ENCODE measurements around the gene SLC6A17.

Gene SLC6A17

DNA sequence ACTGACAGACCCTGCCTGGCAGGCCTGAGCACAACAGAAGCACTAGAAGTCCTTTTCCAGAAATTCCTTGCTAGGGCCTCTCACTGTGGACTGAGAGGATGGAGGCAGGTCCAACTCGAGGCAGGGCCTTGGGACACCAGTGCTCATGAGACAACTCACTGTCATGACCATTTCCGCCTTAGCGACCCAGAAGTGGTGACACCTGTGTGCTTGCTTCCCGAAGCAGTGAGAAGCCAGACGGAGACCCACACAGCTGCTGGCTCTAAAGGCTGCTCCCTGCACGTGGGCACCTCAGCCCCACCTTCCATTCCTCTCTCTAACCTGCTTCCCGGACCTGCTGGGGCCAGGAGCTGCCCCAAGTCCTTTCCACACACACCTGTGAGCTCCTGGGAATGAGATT lies 92.9 kb downstream of the SLC6A17 start:
- no peak for DNase-seq

DNA sequence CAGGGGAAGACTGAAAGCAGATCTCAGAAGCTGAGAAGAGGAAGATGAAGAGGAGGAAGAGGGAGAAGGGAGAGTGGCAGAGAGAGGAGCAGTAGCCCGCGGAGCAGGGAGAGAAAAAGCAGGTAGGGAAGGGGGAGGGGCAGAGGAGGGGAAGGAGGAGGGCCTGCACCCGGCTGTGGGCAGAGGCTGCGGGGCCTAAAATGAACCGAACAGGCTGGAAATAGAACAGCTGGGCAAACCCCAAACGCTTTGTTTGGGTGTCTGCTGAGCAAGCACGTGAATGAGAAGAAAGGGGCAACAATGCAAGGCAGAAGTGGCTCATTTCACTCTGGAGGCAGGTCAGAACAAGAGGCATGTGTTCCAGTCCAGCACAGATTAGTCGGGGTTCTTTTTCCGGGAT lies 93.3 kb downstream of the SLC6A17 start:
- DNase-seq = no peak

GRCh38 chr1:110245876-110246620 lies 95.8 kb downstream of the SLC6A17 start:
- DNase-seq = no peak

DNA sequence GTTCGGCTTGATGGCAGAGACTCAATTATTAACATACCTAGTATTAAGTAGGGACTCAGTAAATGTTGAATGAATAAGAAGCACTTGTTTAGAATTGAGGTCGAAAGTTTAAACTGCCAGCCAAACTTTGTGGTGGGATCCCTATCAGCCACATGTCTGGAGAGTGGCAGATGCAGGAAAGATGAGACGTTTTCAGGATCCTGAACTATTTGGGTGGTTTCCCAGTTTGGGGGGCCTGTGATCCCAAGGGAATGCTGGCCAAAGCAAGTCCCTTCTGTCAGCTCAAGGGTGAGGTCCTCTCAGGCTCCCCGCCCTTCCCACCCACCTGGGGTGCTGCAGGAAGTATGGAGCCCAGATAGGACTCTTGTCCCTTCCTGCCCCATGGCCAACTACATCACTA lies 98.5 kb downstream of the SLC6A17 start:
- DNase-seq = no peak

DNA sequence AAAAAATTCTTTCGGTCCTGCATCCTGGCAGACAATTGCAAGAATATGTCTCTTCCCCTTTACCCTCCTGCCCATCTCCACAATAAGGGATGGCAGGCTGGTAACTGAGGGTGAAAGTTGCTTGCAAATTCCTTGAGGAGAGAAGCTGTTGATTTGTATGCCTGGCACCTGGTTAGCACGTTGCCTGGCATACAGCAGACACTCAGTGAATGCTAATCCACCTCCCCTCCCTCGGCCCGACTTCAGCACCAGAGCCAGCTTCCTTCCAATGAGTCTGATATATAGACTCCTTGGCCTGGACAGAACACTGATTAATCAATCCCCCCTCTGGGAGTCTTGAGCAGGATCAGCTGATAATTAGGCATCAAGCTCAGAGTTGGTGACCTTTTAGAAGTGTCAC lies 99.0 kb downstream of the SLC6A17 start:
- DNase-seq = no peak

- DNase-seq = no peak
These were observed 99.7 kb downstream of the SLC6A17 start for GRCh38 chr1:110250008-110250407.

DNA sequence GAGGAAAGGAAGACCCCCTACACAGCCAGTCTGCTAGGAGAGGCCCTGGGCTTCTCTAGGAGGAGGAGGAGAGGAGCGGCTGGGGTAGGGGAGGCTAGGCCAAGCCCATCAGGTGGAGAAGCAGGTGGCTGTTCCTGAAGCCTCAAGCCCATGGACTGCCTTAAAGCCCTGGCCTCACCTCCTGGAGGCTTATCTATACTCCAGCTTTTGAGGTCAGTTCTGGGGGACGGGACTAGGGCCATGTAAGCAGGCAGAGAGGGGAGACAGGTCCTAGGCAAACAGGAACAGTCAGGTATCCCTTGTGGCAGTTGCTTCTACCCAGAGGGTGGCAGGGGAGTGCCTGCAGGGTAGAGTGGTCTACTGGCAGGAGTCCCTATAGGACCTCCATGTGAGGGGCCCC lies 100.5 kb downstream of the SLC6A17 start:
- no peak for DNase-seq
